ENCODE data around the gene SH3PXD2B. TPM values are rescaled to one million over a fixed set of nuclear protein-coding genes. Genes with fewer than 3 reads are reported as not detected.

The SH3PXD2B gene
- total and polyA plus RNA-seq, 2 of the 13 experiments (the other 11 are each of a cell fraction or from before 2014, with no cell fraction given), result 3.4 to 4.6 TPM

DNA sequence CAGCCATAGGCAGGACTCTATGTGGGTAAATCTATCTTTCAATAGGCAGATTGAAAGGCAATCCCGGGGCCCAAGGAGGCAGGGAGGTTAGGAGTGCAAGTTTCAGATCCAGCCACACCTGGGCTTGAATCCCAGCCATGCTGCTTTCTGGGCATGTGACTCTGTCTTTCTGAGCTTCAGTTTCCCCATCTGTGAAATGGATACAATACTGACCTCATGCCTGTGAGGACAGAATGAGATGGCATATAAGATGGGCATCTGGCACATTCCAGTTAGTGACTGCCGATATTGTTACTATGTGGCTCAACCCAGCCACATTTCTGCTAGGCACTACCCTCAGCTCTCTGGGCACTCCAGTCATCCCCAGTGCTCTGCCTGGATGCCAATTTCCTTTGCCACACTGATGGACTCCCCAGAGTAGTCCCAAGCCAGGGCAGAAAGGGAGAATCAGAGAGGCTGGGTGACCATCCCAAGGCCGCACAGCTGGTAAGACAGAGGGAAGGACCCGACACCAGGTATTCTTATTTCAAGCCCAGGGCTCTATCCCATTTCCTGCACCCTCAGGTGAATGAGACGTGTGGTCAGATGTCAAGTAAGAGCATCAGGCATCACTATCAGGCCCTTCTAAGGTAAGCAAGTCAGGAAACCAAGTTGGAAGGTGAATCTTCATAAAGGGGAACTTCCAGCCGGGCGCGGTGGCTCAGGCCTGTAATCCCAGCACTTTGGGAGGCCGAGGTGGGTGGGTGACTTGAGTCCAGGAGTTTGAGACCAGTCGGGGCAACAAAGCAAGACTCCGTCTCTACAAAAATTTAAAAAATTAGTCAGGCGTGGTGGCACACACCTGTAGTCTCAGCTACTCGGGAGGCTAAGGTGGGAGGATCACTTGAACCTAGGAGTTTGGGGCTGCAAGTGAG lies 38.7 kb downstream of the SH3PXD2B start (continued):
- TF ChIP-seq SNRNP70 (IDR thresholded peaks at IDR 0.05; ENCODE audit: low read depth, low read length), result no peak
- TF ChIP-seq HOXA7 (CRISPR knock-in tag; IDR thresholded peaks at IDR 0.05), result no peak
- no peak for TF ChIP-seq GZF1 (CRISPR knock-in tag; IDR thresholded peaks at IDR 0.05)
- no peak for TF ChIP-seq ZNF530 (CRISPR knock-in tag; IDR thresholded peaks at IDR 0.05; ENCODE audit: low read depth)
- 0 out of 2 replicates have a peak, but pooled peaks have one; percentile 8 for TF ChIP-seq RXRA (CRISPR knock-in tag; IDR thresholded peaks at IDR 0.05)
- TF ChIP-seq TMF1 (CRISPR knock-in tag; IDR thresholded peaks at IDR 0.05; ENCODE audit: low read depth), result no peak
- no peak for TF ChIP-seq CERS6 (CRISPR knock-in tag; IDR thresholded peaks at IDR 0.05)
- TF ChIP-seq DMTF1 (CRISPR knock-in tag; IDR thresholded peaks at IDR 0.05), result no peak
- TF ChIP-seq, protein P1, sequence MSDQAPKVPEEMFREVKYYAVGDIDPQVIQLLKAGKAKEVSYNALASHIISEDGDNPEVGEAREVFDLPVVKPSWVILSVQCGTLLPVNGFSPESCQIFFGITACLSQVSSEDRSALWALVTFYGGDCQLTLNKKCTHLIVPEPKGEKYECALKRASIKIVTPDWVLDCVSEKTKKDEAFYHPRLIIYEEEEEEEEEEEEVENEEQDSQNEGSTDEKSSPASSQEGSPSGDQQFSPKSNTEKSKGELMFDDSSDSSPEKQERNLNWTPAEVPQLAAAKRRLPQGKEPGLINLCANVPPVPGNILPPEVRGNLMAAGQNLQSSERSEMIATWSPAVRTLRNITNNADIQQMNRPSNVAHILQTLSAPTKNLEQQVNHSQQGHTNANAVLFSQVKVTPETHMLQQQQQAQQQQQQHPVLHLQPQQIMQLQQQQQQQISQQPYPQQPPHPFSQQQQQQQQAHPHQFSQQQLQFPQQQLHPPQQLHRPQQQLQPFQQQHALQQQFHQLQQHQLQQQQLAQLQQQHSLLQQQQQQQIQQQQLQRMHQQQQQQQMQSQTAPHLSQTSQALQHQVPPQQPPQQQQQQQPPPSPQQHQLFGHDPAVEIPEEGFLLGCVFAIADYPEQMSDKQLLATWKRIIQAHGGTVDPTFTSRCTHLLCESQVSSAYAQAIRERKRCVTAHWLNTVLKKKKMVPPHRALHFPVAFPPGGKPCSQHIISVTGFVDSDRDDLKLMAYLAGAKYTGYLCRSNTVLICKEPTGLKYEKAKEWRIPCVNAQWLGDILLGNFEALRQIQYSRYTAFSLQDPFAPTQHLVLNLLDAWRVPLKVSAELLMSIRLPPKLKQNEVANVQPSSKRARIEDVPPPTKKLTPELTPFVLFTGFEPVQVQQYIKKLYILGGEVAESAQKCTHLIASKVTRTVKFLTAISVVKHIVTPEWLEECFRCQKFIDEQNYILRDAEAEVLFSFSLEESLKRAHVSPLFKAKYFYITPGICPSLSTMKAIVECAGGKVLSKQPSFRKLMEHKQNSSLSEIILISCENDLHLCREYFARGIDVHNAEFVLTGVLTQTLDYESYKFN (CRISPR knock-in tag; conservative IDR thresholded peaks at IDR 0.05), result no peak
- TF ChIP-seq TRIM24 (CRISPR knock-in tag; IDR thresholded peaks at IDR 0.05), result no peak
- TF ChIP-seq DMAP1 (CRISPR knock-in tag; IDR thresholded peaks at IDR 0.05), result 0 out of 2 replicates have a peak, but pooled peaks have one; percentile 6
- TF ChIP-seq CBX1 (IDR thresholded peaks at IDR 0.05; ENCODE audit: low read depth), result peak; percentile 6
- TF ChIP-seq ZMYM3 (CRISPR knock-in tag; IDR thresholded peaks at IDR 0.05), result peak; percentile 89
- TF ChIP-seq, protein P2, sequence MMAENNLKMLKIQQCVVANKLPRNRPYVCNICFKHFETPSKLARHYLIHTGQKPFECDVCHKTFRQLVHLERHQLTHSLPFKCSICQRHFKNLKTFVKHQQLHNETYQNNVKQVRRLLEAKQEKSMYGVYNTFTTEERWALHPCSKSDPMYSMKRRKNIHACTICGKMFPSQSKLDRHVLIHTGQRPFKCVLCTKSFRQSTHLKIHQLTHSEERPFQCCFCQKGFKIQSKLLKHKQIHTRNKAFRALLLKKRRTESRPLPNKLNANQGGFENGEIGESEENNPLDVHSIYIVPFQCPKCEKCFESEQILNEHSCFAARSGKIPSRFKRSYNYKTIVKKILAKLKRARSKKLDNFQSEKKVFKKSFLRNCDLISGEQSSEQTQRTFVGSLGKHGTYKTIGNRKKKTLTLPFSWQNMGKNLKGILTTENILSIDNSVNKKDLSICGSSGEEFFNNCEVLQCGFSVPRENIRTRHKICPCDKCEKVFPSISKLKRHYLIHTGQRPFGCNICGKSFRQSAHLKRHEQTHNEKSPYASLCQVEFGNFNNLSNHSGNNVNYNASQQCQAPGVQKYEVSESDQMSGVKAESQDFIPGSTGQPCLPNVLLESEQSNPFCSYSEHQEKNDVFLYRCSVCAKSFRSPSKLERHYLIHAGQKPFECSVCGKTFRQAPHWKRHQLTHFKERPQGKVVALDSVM (CRISPR knock-in tag; IDR thresholded peaks at IDR 0.05), result peak; percentile 55; the same call in 1 of the 2 replicates
- TF ChIP-seq, protein P3, sequence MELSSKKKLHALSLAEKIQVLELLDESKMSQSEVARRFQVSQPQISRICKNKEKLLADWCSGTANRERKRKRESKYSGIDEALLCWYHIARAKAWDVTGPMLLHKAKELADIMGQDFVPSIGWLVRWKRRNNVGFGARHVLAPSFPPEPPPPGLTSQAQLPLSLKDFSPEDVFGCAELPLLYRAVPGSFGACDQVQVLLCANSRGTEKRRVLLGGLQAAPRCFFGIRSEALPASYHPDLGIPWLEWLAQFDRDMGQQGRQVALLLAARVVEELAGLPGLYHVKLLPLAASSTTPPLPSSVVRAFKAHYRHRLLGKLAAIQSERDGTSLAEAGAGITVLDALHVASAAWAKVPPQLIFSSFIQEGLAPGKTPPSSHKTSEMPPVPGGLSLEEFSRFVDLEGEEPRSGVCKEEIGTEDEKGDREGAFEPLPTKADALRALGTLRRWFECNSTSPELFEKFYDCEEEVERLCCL (CRISPR knock-in tag; IDR thresholded peaks at IDR 0.05; ENCODE audit: borderline replicate concordance), result no peak
- TF ChIP-seq SNAPC2 (CRISPR knock-in tag; IDR thresholded peaks at IDR 0.05), result no peak
- no peak for TF ChIP-seq ELF4 (CRISPR knock-in tag; IDR thresholded peaks at IDR 0.05; ENCODE audit: borderline replicate concordance)
- no peak for TF ChIP-seq NR2F6 (IDR thresholded peaks at IDR 0.05)
- TF ChIP-seq NR2F6 (CRISPR knock-in tag; IDR thresholded peaks at IDR 0.05), result no peak
